ENCODE measurements around the gene LRTM2.
A peak's percentile ranks its signal among the peaks of the same experiment; 100 is the strongest.

LRTM2 gene

DNA sequence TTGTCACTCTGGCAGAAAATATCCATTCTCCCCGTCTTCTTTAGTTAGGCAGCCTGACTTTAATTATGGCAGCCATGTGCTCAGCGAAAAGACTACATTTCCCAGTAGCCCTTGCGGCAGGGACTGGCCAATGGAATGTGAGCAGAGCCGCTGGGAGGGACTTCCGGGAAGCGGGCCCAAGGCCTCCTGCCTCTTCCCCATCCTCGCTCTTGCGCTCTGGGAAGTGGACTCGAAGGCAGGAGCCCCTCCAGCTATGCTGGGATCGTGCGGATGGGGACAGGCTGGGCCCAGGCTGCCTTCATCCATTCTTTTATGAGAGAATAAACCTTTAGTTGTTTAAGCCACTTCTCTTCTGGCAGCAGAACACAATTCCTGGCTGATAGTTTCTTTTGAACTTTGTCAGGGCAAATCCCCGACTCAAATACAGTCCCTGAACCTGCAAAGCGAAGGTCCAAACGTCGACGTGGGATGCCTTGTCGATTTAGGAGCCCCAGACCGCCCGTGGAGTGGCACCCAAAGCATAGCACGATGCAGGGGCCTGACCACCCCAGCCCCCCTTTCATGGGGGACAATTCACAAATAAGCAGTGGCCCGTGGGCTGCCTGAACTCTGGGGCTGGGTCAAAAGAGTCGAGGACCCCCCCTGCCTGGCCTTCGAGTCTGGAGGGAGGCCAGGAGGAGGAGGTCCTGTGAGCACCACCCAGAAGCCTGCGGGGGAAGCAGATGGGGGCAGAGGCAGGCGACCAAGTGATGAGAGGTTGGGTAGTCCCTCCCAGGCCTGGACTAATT is 15.6 kb upstream of the LRTM2 start:
- H3K4me3 Mint-ChIP-seq: no peak overlapping the region
- H3K9me3 Mint-ChIP-seq: no peaks in the 10 kb centered on the region
- H3K27ac Mint-ChIP-seq: peak overlapping the region; percentile 72
- peaks cover 2% of the 10 kb centered on the region for H3K36me3 Mint-ChIP-seq (ENCODE audit: low read depth)
- H3K4me1 Mint-ChIP-seq (ENCODE audit: low read depth): peaks cover 5% of the 10 kb centered on the region
- no peaks in the 10 kb centered on the region for H3K27me3 Mint-ChIP-seq (ENCODE audit: low read depth)

DNA sequence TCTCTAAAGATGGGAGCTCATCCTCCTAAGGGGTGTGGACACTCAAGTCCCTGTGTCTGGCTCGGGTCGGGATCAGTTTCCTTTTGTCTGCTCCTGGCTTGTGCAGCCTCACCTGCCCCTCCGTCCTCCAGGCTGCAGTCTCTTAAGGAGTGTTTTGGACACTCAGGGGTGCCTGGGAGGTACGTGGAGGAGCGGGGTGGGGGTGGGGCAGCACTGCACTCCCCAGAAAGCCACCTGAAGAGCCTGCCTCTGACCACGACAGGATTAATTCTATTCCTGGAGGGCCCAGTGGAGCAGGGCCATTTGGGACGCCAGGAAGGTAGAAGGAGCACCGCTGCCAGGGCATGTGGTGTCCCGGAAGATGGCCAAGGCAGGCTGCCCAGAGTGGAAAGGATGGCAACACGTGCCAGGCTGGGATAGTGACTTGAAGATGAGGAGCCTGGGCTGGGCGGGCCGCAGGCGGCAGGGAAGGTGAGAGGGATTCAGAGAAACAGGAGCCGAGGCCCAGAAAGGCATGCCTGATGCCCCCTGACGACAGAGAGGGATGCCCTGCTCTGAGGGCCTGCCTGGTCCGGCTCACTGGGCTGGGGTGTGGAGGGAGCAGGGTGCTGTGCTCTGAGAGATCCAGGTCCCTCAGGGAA is 14.8 kb upstream of the LRTM2 start:
- peaks cover 5% of the 10 kb centered on the region for H3K4me1 Mint-ChIP-seq (ENCODE audit: low read depth)

DNA sequence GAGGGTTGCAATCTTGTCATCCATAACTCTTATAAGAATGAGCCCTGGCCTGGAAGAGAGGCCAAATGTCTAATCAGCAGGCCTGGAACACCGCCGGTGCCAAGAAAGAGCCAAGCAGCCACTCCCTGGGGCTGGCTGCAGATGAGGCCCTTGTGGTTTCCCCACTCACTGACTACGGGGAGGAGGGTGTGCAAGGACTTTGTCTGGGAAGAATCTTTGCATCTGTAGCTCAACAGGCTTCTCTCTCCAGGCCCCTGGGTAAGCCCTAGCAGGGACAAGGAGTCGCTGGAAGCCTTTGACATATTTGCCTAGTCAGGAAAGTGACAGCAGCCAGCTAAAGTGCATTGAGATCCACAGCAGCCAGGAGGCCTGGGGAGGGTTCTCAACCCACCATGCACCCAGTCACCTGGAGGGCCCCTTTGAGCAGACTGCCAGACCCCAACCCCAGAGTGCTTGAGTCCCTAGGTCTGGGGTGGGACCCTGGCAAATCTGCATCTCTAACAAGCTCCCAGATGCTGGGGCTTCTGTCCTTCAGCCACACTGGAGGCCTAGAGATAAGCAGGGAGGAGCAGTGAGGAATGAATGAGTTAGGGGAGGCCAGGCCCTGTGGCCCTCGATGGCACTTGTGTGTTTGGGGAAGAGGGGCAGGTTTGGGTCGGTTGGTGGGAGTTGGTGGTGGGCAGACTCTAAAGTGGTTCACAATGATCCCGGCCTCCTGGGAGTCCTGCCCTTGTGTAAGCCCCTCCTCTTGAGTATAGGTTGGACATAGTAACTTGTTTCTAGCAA is 13.9 kb upstream of the LRTM2 start:
- no peaks in the 10 kb centered on the region for H3K27me3 Mint-ChIP-seq (ENCODE audit: low read depth)
- H3K36me3 Mint-ChIP-seq (ENCODE audit: low read depth): peaks cover 2% of the 10 kb centered on the region
- H3K27ac Mint-ChIP-seq: no peak overlapping the region
- peaks cover 5% of the 10 kb centered on the region for H3K4me1 Mint-ChIP-seq (ENCODE audit: low read depth)
- no peak overlapping the region for H3K4me3 Mint-ChIP-seq
- no peaks in the 10 kb centered on the region for H3K9me3 Mint-ChIP-seq

More for the DNA sequence above, 14.8 kb upstream of the LRTM2 start:
- no peak overlapping the region for H3K4me3 Mint-ChIP-seq
- peaks cover 2% of the 10 kb centered on the region for H3K36me3 Mint-ChIP-seq (ENCODE audit: low read depth)
- no peaks in the 10 kb centered on the region for H3K9me3 Mint-ChIP-seq
- no peak overlapping the region for H3K27ac Mint-ChIP-seq
- no peaks in the 10 kb centered on the region for H3K27me3 Mint-ChIP-seq (ENCODE audit: low read depth)

DNA sequence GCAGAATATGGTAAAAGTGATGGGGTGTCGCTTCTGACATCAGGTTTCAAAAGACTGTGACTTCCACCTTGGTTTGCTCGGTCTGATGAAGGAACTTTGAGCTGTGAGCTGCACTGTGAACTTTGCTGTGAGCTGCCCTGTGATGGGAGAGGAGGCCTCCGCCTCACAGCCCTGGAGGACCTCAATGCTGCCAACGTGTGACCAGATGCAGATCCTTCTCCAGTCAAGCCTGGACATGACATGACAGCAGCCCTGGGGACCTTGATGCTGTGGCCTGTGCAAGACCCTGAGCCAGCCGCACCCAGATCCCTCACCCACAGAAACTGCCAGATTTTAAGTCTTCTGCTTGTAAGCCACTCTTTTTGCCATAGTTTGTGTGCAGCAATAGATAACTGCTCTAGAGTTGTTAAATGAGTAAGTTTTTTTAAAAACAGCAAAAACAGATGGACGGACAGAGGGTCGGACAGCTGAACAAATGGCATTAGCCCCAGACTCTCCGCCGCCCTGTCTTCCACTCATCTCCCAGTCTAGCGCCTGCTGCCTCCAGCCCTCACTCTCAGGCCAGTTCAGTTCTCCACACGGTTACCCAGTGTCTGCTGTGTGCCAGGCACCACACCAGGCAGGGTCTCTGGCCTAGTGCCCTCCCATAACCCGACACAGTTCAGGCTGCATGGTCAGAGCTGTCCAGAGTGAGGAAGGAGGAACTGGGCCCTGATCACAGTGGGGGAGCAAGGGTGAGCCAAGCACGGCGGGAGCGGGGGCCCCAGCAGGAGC is 13.1 kb upstream of the LRTM2 start:
- Mint-ChIP-seq H3K27me3 (ENCODE audit: low read depth) (no peaks in the 10 kb centered on the region), H3K36me3 (ENCODE audit: low read depth) (peaks cover 2% of the 10 kb centered on the region), H3K4me3 (no peak overlapping the region), H3K9me3 (no peaks in the 10 kb centered on the region), H3K27ac (peak overlapping the region; percentile 14), H3K4me1 (ENCODE audit: low read depth) (peaks cover 8% of the 10 kb centered on the region)

DNA sequence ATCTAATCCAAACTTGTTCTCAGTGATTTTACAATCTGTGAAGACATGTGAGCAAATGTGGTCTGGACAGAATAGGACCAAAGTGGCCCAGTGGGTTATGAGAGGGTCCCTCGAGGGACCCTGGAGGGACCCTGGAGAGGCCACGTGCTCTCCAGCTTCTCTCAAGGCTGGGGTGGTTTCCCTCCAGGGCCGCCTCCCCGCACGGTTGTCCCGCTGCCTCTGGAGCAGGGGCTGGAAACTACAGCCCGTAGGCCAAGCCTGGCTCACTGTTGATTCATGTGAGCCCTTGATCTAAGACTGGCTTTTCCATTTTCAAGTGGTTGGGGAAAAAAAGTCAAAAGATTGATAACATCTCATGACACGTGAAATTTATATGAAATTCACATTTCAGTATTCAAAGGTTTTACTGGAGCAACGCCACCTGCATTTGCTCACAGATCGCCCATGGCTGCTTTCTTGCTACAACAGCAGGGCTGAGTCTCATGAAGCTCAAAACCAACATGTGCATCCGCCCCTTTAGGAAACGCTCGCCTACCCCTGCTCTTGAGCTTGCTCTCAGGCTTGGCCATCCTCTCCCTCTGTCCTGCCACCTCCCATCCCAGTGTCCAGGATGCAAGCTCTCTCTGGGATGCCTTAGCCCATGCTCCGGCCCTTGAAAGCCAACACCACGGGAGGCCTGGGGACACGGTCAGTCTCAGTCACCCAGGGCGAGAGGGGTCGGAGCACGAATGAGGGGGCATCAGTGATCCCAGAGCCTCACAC is 12.1 kb upstream of the LRTM2 start:
- H3K27me3 Mint-ChIP-seq (ENCODE audit: low read depth): no peaks in the 10 kb centered on the region
- peaks cover 9% of the 10 kb centered on the region for H3K4me1 Mint-ChIP-seq (ENCODE audit: low read depth)
- H3K9me3 Mint-ChIP-seq: no peaks in the 10 kb centered on the region
- peak overlapping the region; percentile 34 for H3K27ac Mint-ChIP-seq
- H3K36me3 Mint-ChIP-seq (ENCODE audit: low read depth): peaks cover 2% of the 10 kb centered on the region
- no peak overlapping the region for H3K4me3 Mint-ChIP-seq

DNA sequence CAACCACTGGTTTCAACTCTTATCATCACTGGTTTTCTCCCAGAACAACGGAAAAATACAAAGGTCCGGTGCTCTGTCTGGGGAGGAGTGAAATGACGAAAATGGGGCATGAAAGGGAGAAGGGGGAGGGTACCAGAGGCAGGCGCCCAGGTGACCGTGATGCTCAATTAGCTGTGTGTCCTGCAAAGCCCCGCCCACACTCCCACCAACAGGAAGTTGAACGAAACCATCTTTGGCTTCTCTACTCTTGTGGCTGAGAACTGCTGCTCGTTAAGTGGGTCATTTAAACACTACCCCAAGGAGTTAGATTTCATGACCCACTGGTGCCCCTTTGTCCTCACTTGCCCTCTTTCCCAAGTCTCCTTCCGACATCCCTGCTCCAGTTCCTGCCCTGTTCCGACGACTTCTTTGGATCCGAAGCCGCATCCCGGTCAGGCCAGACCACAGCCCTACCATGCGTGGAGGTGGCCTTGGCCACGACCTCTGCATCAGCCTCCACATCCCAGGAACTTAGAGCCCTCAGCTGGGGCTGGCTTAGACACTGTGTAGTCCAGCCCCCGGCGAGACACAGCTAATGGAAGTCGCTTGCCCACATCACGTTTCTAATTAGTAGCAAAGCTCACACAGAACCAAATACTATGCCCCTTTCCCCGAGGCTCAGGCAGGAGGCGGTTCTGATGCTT is 11.4 kb upstream of the LRTM2 start:
- Mint-ChIP-seq H3K36me3 (ENCODE audit: low read depth) (peaks cover 2% of the 10 kb centered on the region), H3K4me3 (no peak overlapping the region), H3K27ac (peak overlapping the region; percentile 34), H3K27me3 (ENCODE audit: low read depth) (no peaks in the 10 kb centered on the region), H3K4me1 (ENCODE audit: low read depth) (peaks cover 9% of the 10 kb centered on the region), H3K9me3 (no peaks in the 10 kb centered on the region)

DNA sequence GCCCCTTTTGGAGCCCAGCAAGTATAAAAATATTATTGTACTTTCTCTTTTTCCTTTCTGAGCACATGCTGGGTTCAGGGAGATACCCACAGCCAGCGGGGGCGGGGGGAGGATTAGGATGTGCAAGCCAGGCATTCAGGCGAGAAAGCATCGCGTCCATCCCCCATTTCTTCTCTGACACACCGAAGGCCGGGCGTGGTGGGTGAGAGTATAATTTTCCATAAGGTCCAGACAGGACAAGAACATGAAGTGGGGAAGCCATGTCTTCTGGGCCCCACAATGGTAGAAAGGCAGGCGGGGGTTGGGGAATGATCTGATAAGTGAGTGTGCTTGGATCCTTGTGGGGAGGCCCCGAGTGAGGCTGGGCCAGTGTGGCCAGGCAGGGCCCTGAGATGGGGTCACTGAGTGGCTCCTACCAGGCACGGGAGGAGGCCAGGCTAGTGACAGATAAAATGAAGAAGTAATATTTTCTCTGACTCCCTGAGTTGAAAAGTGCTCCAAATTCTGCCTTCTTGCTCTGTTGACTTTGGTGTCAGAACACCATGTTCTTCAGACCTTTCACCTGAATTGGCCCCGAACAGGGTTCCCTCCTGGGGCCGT is 10.7 kb upstream of the LRTM2 start:
- Mint-ChIP-seq H3K27me3 (ENCODE audit: low read depth) (peaks cover 4% of the 10 kb centered on the region), H3K4me1 (ENCODE audit: low read depth) (peaks cover 5% of the 10 kb centered on the region), H3K9me3 (no peaks in the 10 kb centered on the region), H3K4me3 (no peak overlapping the region), H3K27ac (peak overlapping the region; percentile 55), H3K36me3 (ENCODE audit: low read depth) (no peaks in the 10 kb centered on the region)

DNA sequence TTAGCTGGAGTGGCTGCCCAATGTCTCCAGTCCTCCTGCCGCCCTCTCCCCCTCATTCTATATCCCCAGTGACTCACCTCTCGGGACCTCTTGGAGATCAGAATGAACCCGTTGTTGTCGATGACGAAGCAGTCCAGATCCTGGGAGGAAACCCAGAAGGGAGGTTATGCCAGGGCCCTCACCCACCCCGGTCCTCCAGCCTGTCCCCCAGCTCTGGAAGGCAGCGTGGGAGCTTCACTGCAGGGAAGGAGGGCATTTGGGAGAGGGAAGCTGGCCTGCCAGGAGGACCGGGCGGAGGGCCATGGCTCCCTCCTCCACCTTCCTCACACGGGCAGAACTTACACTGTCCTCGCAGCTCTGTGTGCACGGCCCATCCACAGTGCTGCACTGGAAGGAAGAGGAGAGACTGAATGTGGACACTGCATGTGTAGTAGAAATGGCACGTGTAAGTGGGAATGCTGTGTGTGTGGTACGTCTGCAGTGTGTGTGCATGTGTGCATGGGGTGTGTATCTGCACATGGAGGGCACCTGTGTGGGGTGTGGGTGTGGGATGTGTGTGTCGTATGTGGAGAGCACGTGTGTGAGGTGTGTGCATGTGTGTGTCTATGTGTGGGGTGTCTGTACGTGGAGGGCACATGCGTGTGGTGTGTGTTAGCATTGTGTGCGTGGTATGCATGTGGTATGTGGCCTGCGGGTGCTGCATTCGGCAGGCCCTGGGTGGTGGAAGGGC is 10.0 kb upstream of the LRTM2 start:
- Mint-ChIP-seq H3K9me3 (no peaks in the 10 kb centered on the region), H3K36me3 (ENCODE audit: low read depth) (no peaks in the 10 kb centered on the region), H3K27ac (peak overlapping the region; percentile 61), H3K4me1 (ENCODE audit: low read depth) (peaks cover 4% of the 10 kb centered on the region), H3K4me3 (peak overlapping the region; percentile 58), H3K27me3 (ENCODE audit: low read depth) (peaks cover 5% of the 10 kb centered on the region)

DNA sequence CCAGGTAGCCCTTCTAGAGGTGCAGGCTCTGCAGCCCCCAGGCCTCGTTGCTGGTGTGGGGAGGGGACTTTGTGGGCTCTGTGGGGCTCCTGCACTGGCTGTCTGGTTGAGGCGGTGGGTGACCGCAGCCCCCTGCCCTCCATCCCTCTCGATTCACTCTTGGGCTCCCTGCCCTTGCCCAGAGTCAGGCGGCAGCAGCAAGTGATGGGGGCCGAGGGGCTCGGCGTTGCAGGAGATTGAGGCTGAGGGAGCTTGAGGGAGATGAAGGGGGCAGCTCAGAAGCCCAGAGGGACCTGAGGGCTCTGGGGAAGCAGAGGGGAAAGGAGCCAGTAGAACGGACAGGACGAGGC is 9.5 kb upstream of the LRTM2 start:
- no peaks in the 10 kb centered on the region for H3K36me3 Mint-ChIP-seq (ENCODE audit: low read depth)
- H3K9me3 Mint-ChIP-seq: no peaks in the 10 kb centered on the region
- H3K27ac Mint-ChIP-seq: no peak overlapping the region
- H3K4me1 Mint-ChIP-seq (ENCODE audit: low read depth): peaks cover 4% of the 10 kb centered on the region
- peaks cover 5% of the 10 kb centered on the region for H3K27me3 Mint-ChIP-seq (ENCODE audit: low read depth)
- H3K4me3 Mint-ChIP-seq: peak overlapping the region; percentile 58

DNA sequence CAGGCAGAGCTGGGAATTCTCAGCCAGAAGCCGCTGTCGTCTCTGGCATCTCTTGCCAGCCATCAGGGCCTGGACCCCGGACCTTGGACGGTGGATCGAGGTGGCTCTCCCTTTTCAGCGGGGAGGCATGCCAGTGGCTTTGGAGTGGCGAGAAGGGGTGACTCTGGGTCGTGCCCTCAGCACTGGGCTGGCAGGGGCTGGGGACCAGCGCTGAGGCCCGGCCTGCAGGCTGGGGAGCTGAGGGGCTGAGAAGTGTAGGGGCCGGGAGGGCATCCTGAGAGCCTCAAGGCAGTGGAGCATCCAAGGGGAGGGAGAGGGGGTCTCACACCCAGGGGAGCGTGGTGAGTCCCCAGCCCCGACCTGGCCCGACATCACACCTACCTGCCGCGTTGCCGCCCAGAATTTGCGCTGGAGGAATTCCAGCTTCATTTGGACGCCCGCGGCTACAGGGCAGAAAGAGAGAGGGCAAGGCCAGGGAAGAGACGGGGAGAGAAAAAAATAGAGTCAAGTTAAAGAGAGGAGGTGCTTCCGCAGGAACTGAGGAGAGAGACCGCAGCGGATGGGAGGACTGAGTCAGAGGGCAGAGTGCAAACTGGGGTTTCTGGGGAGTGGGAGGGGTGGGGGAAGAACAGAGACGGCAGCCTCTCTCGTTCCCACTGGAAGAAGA is 9.0 kb upstream of the LRTM2 start:
- peaks cover 4% of the 10 kb centered on the region for H3K4me1 Mint-ChIP-seq (ENCODE audit: low read depth)
- no peaks in the 10 kb centered on the region for H3K9me3 Mint-ChIP-seq
- H3K27ac Mint-ChIP-seq: peak overlapping the region; percentile 76
- H3K27me3 Mint-ChIP-seq (ENCODE audit: low read depth): peaks cover 5% of the 10 kb centered on the region
- no peaks in the 10 kb centered on the region for H3K36me3 Mint-ChIP-seq (ENCODE audit: low read depth)
- H3K4me3 Mint-ChIP-seq: peak overlapping the region; percentile 58

DNA sequence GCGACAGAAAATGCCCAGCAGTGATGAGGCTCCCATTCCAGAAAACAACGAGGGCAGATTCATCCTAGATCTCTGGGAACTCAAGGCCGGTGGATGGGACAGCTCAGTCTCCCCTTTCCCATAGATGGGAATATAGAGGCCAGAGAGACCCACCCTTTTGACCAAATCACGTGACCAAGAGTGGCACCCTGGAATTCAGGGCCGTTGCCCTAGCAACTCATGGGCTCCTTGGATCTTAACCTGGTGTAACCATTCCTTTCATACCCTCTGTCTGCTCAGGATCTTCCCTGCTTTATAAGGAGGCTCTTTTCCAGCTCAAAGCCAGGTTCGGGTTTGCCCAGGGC is 8.4 kb upstream of the LRTM2 start:
- peak overlapping the region; percentile 58 for H3K4me3 Mint-ChIP-seq
- no peaks in the 10 kb centered on the region for H3K36me3 Mint-ChIP-seq (ENCODE audit: low read depth)
- H3K27ac Mint-ChIP-seq: no peak overlapping the region
- H3K27me3 Mint-ChIP-seq (ENCODE audit: low read depth): peaks cover 5% of the 10 kb centered on the region
- peaks cover 4% of the 10 kb centered on the region for H3K4me1 Mint-ChIP-seq (ENCODE audit: low read depth)
- no peaks in the 10 kb centered on the region for H3K9me3 Mint-ChIP-seq

DNA sequence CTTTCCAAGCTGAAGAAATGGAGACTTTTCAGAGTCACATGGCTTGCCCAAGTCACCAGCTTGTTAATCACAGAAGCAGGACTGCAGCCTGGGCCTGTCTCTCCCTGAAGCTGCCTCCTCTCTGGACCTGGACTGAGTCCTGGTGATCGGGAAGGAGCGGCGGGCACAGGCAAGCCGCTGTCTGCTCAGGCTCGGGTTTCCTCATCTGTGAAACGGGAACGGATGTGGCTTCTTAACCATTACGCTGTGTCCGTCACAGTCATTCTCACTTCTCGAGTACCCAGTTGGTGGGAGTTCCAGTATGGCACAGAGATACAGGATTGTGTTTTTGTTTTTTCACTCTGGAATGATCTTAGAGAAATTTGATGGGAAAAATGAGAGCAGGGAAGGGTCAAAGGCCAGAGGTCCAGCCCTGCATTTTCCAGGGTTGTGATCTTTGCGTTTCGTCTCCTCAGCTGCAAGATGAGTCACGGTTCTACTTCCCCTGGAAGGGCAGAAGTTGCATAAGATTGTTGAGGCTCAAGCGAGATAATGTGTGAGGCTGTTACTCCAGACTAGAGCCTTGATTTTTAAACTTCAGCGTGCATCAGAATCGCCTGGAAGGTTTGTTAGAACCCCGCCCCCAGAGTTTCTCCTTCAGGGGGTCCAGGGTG is 7.6 kb upstream of the LRTM2 start:
- no peaks in the 10 kb centered on the region for H3K36me3 Mint-ChIP-seq (ENCODE audit: low read depth)
- peaks cover 5% of the 10 kb centered on the region for H3K27me3 Mint-ChIP-seq (ENCODE audit: low read depth)
- no peaks in the 10 kb centered on the region for H3K9me3 Mint-ChIP-seq
- H3K4me1 Mint-ChIP-seq (ENCODE audit: low read depth): peaks cover 4% of the 10 kb centered on the region
- H3K27ac Mint-ChIP-seq: no peak overlapping the region
- no peak overlapping the region for H3K4me3 Mint-ChIP-seq

Measured in T-helper 1 cell treated with Interleukin-12 subunit alpha and Interleukin-12 subunit beta and Interleukin-4 antibody, amounts not matched to agents 30 μg/mL and 1 μg/mL, for 36 hours (primary cell).